ENCODE data around the gene UBR3. TPM values are rescaled to one million over a fixed set of nuclear protein-coding genes. Genes with fewer than 3 reads are reported as not detected.
A peak's percentile ranks its signal among the peaks of the same experiment; 100 is the strongest.

UBR3 gene
- total and polyA plus RNA-seq, 4 donors: 9.5 to 137 (median 25.7) TPM

- TF ChIP-seq CTCF (IDR thresholded peaks at IDR 0.05; ENCODE audit: control extremely low read depth, extremely low read depth): no peak
- ATAC-seq (ENCODE audit: insufficient read depth, low FRiP score): no peak
- no peak overlapping the region for H3K9ac ChIP-seq (ENCODE audit: insufficient read depth in 1 of 2, low read length in 2 of 2)
- H3K27me3 ChIP-seq (ENCODE audit: control insufficient read depth in 3 of 3, insufficient read depth in 3 of 3, low read length in 2 of 3): no peaks in the 10 kb centered on the region
- 75 to 89% methylated on average over 5 of the region's 5 CpGs for WGBS, 2 donors
- no peaks in the 10 kb centered on the region for H3K9me3 ChIP-seq (ENCODE audit: control insufficient read depth in 4 of 4, insufficient read depth in 3 of 4, low read length in 3 of 4)
- H3K4me3 ChIP-seq: no peak overlapping the region
- peaks cover 0 to 9% (median 2%) of the 10 kb centered on the region in 5 donors for H3K4me1 ChIP-seq (ENCODE audit: control insufficient read depth in 5 of 5, insufficient read depth in 5 of 5, low read length in 5 of 5)
- peaks cover 0 to 4% (median 1%) of the 10 kb centered on the region in 4 donors for H3K36me3 ChIP-seq (ENCODE audit: control insufficient read depth in 4 of 4, insufficient read depth in 4 of 4, low read length in 4 of 4)
- peak in 1 of 3 donors; percentile 12 for DNase-seq
- H3K27ac ChIP-seq (ENCODE audit: low read depth in 1 of 2, low read length in 1 of 2): no peak overlapping the region
Measured at GRCh38 chr2:170013802-170014551, 186.7 kb downstream of the UBR3 start.

DNA sequence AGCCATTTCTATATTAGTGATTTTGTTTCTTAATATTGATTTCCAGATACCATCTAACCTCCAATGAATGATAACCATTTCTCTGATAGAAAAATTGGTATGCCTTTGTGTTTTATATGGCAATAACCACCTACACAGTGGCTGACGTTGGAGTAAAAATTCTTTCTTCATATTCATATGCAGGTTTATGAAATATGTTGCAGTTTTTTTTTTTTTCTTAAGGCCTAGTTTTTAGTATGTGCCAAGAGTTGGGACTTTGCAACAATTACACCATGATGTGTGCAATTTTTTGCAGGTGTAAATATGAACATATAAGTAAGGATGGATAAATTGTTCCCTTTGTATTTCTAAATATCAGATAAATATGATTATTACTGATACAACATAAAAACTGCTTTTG lies 187.5 kb downstream of the UBR3 start:
- peaks cover 0 to 4% (median 1%) of the 10 kb centered on the region in 4 donors for H3K36me3 ChIP-seq (ENCODE audit: control insufficient read depth in 4 of 4, insufficient read depth in 4 of 4, low read length in 4 of 4)
- WGBS, 2 donors: 50 to 83% methylated on average over 1 of the region's 1 CpG
- no peak for TF ChIP-seq CTCF (IDR thresholded peaks at IDR 0.05; ENCODE audit: control extremely low read depth, extremely low read depth)
- DNase-seq (no peak), ATAC-seq (ENCODE audit: insufficient read depth, low FRiP score) (no peak)
- peaks cover 0 to 11% (median 2%) of the 10 kb centered on the region in 5 donors for H3K4me1 ChIP-seq (ENCODE audit: control insufficient read depth in 5 of 5, insufficient read depth in 5 of 5, low read length in 5 of 5)
- no peaks in the 10 kb centered on the region for H3K9me3 ChIP-seq (ENCODE audit: control insufficient read depth in 4 of 4, insufficient read depth in 3 of 4, low read length in 3 of 4)
- no peak overlapping the region for H3K27ac ChIP-seq (ENCODE audit: low read depth in 1 of 2, low read length in 1 of 2)
- no peak overlapping the region for H3K9ac ChIP-seq (ENCODE audit: insufficient read depth in 1 of 2, low read length in 2 of 2)
- H3K27me3 ChIP-seq (ENCODE audit: control insufficient read depth in 3 of 3, insufficient read depth in 3 of 3, low read length in 2 of 3): no peaks in the 10 kb centered on the region
- H3K4me3 ChIP-seq: no peak overlapping the region

DNA sequence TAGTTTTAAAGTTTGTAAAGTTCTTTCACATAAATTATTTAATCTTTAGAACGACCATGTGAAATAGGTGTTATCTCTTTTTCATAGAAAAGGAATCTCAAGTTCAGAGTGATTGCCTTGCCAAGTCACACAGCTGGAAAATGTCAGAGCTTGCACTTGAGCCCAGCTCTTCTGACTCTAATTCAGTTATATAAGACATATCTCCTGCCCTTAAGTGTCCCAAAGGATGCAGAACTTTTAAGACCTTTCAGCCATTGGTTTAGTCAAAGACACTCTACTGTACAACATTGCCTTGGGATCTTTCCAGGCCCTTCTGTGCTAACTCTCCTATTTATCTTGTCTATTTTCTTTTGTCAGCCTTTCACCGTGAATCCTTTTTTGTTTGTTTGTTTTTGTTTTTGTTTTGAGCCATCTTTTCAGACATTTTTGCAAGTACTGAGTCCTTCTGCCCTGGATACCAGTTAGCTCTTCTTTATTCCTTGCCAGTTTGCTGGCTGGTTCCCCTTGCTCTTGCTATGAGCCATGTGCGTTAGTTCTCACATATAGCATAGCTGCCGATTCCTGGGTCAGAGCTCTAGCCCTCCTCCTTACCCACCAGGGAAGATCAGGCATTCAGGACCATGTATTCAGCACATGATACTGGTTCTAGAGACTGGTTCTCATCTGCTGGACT lies 190.7 kb downstream of the UBR3 start:
- Histone ChIP-seq H3K9me3 (ENCODE audit: control insufficient read depth in 4 of 4, insufficient read depth in 3 of 4, low read length in 3 of 4) (no peaks in the 10 kb centered on the region), H3K4me3 (no peak overlapping the region), H3K36me3 (ENCODE audit: control insufficient read depth in 4 of 4, insufficient read depth in 4 of 4, low read length in 4 of 4) (peaks cover 0 to 9% (median 4%) of the 10 kb centered on the region in 4 donors), H3K4me1 (ENCODE audit: control insufficient read depth in 5 of 5, insufficient read depth in 5 of 5, low read length in 5 of 5) (peaks cover 0 to 23% (median 2%) of the 10 kb centered on the region in 5 donors), H3K27me3 (ENCODE audit: control insufficient read depth in 3 of 3, insufficient read depth in 3 of 3, low read length in 2 of 3) (no peaks in the 10 kb centered on the region), H3K27ac (ENCODE audit: low read depth in 1 of 2, low read length in 1 of 2) (peak overlapping the region in 1 of 2 donors; percentile 38), H3K9ac (ENCODE audit: insufficient read depth in 1 of 2, low read length in 2 of 2) (no peak overlapping the region)
- 78 to 89% methylated on average over 4 of the region's 4 CpGs for WGBS, 2 donors
- ATAC-seq (ENCODE audit: insufficient read depth, low FRiP score) (no peak), DNase-seq (peak; percentile 28 to 64 (median 56))
- no peak for TF ChIP-seq CTCF (IDR thresholded peaks at IDR 0.05; ENCODE audit: control extremely low read depth, extremely low read depth)

All from lung (tissue), 12 donors.